K562 (cell line): ENCODE measurements around the gene ANKRD30A. TPM values are rescaled to one million over a fixed set of nuclear protein-coding genes. Genes with fewer than 3 reads are reported as not detected.
"Not testable (repeated sequence)": the region's sequence is repeated elsewhere in the genome, so short reads cannot be mapped to it uniquely, and the experiment has no call there.

Experiments used
- ATAC-seq: fragments of 200-7000 bp; cut with Tn5 transposase; 3 replicates; pipeline ENCODE4 v1.9.1; 2020; ENCODE audit warnings: moderate library complexity
- Bru-seq: library from RNA; stranded (reverse); fragments of 400-500 nt; gene quantifications from one replicate; lab custom pipeline; 2021; lab: Mats Ljungman, UMichigan
- BruChase-seq, 2 experiments: library from RNA; stranded (reverse); fragments of 400-500 nt; gene quantifications; one replicate each; lab custom pipeline; 2021; lab: Mats Ljungman, UMichigan
- BruUV-seq: library from RNA; stranded (reverse); fragments of 400-500 nt; replicated peaks from 2 replicates; lab custom pipeline; 2021; lab: Mats Ljungman, UMichigan
- CTCF ChIA-PET: fragments of 300-600 bp; formaldehyde crosslinking; extraction: SDS; loops from one replicate; lab custom pipeline; 2021; ENCODE audit warnings: low intra/inter-chr PET ratio; lab: Yijun Ruan, JAX
- POLR2A ChIA-PET: fragments of 300-600, 350-650 bp; sonication (Branson Sonifier 250); formaldehyde crosslinking; extraction: SDS; loops from one replicate; lab custom pipeline; 2021; ENCODE audit warnings: antibody characterized with exemption, inconsistent platforms; lab: Yijun Ruan, JAX
- DNase-seq, 4 experiments: peaks; one replicate each; pipeline versions ENCODE4 v3.0.0 to v3.0.0-alpha.2; 2011 to 2018; ENCODE audit warnings: low spot score in 3 of 4, mixed read lengths in 3 of 4; ENCODE audit errors: extremely low read depth in 1 of 4
- FAIRE-seq: peaks from 2 replicates; lab custom pipeline; 2011; peaks lifted over from hg19 to GRCh38; lab: Jason Lieb, UNC
- H2AFZ ChIP-seq: 2 replicates; pipeline ENCODE4 v1.6.0; 2011; ENCODE audit warnings: low read depth, low read length, control low read depth, inconsistent platforms
- H3K27ac ChIP-seq: fragments of 200-600 bp; 3 replicates; pipeline ENCODE4 v1.8.0; 2011; ENCODE audit warnings: low read depth, mild to moderate bottlenecking, control low read depth, inconsistent platforms, low read length, moderate library complexity, mixed read lengths; ENCODE audit errors: extremely low read depth
- H3K27me3 ChIP-seq, 2 experiments: fragments of 300-600 bp in 1 of 2; 2 replicates in 1 of 2; 3 replicates in 1 of 2; pipeline versions ENCODE4 v1.6.0 to v1.8.0; 2011; ENCODE audit warnings: inconsistent platforms in 2 of 2, low read length in 2 of 2, mild to moderate bottlenecking in 1 of 2, mixed read lengths in 1 of 2, moderate library complexity in 1 of 2; ENCODE audit not compliant: control insufficient read depth in 2 of 2, insufficient read depth in 2 of 2
- H3K36me3 ChIP-seq: fragments of 300-600 bp; 3 replicates; pipeline ENCODE4 v1.8.0; 2011; ENCODE audit warnings: mild to moderate bottlenecking, low read length, inconsistent platforms; ENCODE audit not compliant: control insufficient read depth, insufficient read depth
- H3K4me1 ChIP-seq, 2 experiments: fragments of 200-600 bp in 1 of 2; replicated peaks in 1 of 2; 2 replicates in 1 of 2; 3 replicates in 1 of 2; pipeline versions ENCODE4 v1.5.1 to v1.8.0; 2011; ENCODE audit warnings: inconsistent platforms in 2 of 2, low read length in 2 of 2, mild to moderate bottlenecking in 1 of 2, mixed read lengths in 1 of 2, moderate library complexity in 1 of 2; ENCODE audit not compliant: control insufficient read depth in 2 of 2, insufficient read depth in 2 of 2
- H3K4me2 ChIP-seq: 2 replicates; pipeline ENCODE4 v1.6.1; 2011; ENCODE audit warnings: low read length, control low read depth, inconsistent platforms, mixed read lengths; ENCODE audit not compliant: insufficient read depth
- H3K4me3 ChIP-seq: fragments of 200-600 bp; sonication (generic), shearing (Covaris generic); 2 replicates; pipeline ENCODE4 v1.5.1; 2016; ENCODE audit warnings: control low read depth, inconsistent platforms
- H3K79me2 ChIP-seq: fragments of 200-600 bp; 3 replicates; pipeline ENCODE4 v1.8.0; 2011; ENCODE audit warnings: low read length, inconsistent platforms; ENCODE audit not compliant: control insufficient read depth, insufficient read depth
- H3K9ac ChIP-seq, 2 experiments: 2 replicates each; pipeline versions ENCODE4 v1.6.0 to v1.6.1; 2011; ENCODE audit warnings: low read depth in 2 of 2, low read length in 2 of 2, control low read depth in 1 of 2, inconsistent platforms in 1 of 2, mild to moderate bottlenecking in 1 of 2, mixed read lengths in 1 of 2; ENCODE audit not compliant: insufficient read depth in 1 of 2
- H3K9me1 ChIP-seq: one replicate; pipeline ENCODE4 v1.6.0; 2011; ENCODE audit warnings: inconsistent platforms, mild to moderate bottlenecking, low read length, moderate library complexity; ENCODE audit not compliant: control insufficient read depth, insufficient read depth
- H3K9me3 ChIP-seq: replicated peaks from 2 replicates; pipeline ENCODE4 v1.5.1; 2011; ENCODE audit warnings: low read depth, low read length, inconsistent platforms; ENCODE audit not compliant: control insufficient read depth, insufficient read depth
- H4K20me1 ChIP-seq: replicated peaks from 2 replicates; pipeline ENCODE4 v1.6.1; 2011; ENCODE audit warnings: low read length, inconsistent platforms, mixed read lengths; ENCODE audit not compliant: control insufficient read depth, insufficient read depth
- MEF2D ChIP-seq: conservative IDR thresholded peaks from 2 replicates; pipeline ENCODE4 v1.6.1; 2016; ENCODE audit warnings: low read depth, missing genetic modification characterization, missing compliant biosample characterization
- NRF1 ChIP-seq, 2 experiments: fragments of 450-650 bp; IDR thresholded peaks in 1 of 2; conservative IDR thresholded peaks in 1 of 2; 2 replicates each; pipeline ENCODE4 v1.6.1; 2014; ENCODE audit warnings: mild to moderate bottlenecking in 2 of 2
- WGBS: fragments of 100-300 bp; shearing (Covaris generic); methylation state at CpG from one replicate; pipeline ENCODE4 v1.1.6; 2016; ENCODE audit warnings: low coverage, mixed read lengths; ENCODE audit not compliant: insufficient coverage; ENCODE audit errors: missing lambda C conversion rate; 5-methylcytosine and 5-hydroxymethylcytosine counted together
- in situ Hi-C: fragments of 300-500 bp; cut with MboI; formaldehyde crosslinking; loops from 4 replicates; pipeline ENCODE4 v1.15.0; 2018; ENCODE audit warnings: inconsistent platforms, mixed read lengths
- intact Hi-C: fragments of 100-400 bp; cut with micrococcal nuclease; formaldehyde crosslinking; loops from 2 replicates; pipeline ENCODE4 v1.14.2; 2022
- long read RNA-seq, 3 experiments: library from polyadenylated mRNA in 2 of 3; library from RNA in 1 of 3; unstranded in 2 of 3; stranded (forward) in 1 of 3; transcript quantifications; one replicate each; pipeline ENCODE4 v2.0.0, GENCODE V29; 2019 to 2022
- polyA minus RNA-seq, 3 experiments: library from RNA; depleted of rRNA, polyadenylated mRNA; stranded (reverse); fragments of >200 nt; gene quantifications; 2 replicates each; pipeline ENCODE4 v1.2.3, GENCODE V29; 2011
- polyA plus RNA-seq, 8 experiments: library from polyadenylated mRNA; depleted of rRNA in 4 of 8; stranded (reverse) in 5 of 8; unstranded in 3 of 8; fragments of >200 nt; fragmentation: Nextera tagmentation in 2 of 8; fragmentation: Illumina TruSeq in 1 of 8; extraction: Ambion mirVana in 2 of 8; extraction: Trizol in 1 of 8; gene quantifications; 2 replicates each; pipeline versions ENCODE4 v1.2.1 to v1.2.3, GENCODE V29; 2011 to 2014; ENCODE audit warnings: inconsistent platforms in 1 of 8, missing spikeins in 1 of 8
- total RNA-seq, 7 experiments: library from RNA; depleted of rRNA in 6 of 7; stranded (reverse); fragments of >200 nt in 6 of 7; fragmentation: Illumina TruSeq in 2 of 7; extraction: Trizol in 2 of 7; gene quantifications; 2 replicates each; pipeline versions ENCODE4 v1.2.1 to v1.2.3, GENCODE V29; 2011 to 2021; ENCODE audit warnings: low replicate concordance in 1 of 7

ANKRD30A gene, protein sequence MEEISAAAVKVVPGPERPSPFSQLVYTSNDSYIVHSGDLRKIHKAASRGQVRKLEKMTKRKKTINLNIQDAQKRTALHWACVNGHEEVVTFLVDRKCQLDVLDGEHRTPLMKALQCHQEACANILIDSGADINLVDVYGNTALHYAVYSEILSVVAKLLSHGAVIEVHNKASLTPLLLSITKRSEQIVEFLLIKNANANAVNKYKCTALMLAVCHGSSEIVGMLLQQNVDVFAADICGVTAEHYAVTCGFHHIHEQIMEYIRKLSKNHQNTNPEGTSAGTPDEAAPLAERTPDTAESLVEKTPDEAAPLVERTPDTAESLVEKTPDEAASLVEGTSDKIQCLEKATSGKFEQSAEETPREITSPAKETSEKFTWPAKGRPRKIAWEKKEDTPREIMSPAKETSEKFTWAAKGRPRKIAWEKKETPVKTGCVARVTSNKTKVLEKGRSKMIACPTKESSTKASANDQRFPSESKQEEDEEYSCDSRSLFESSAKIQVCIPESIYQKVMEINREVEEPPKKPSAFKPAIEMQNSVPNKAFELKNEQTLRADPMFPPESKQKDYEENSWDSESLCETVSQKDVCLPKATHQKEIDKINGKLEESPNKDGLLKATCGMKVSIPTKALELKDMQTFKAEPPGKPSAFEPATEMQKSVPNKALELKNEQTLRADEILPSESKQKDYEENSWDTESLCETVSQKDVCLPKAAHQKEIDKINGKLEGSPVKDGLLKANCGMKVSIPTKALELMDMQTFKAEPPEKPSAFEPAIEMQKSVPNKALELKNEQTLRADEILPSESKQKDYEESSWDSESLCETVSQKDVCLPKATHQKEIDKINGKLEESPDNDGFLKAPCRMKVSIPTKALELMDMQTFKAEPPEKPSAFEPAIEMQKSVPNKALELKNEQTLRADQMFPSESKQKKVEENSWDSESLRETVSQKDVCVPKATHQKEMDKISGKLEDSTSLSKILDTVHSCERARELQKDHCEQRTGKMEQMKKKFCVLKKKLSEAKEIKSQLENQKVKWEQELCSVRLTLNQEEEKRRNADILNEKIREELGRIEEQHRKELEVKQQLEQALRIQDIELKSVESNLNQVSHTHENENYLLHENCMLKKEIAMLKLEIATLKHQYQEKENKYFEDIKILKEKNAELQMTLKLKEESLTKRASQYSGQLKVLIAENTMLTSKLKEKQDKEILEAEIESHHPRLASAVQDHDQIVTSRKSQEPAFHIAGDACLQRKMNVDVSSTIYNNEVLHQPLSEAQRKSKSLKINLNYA (N-terminal part only)
- total RNA-seq (2011; cell fraction: chromatin; rRNA removed; ENCODE audit: low replicate concordance) = 0.09 TPM in 1 of 2 replicates, not detected in the other
- total RNA-seq (2011; cell fraction: nucleolus; rRNA removed) = not detected in 2 replicates
- not detected in 2 replicates for total RNA-seq (2011; cell fraction: nucleoplasm; rRNA removed)
- total RNA-seq (2014; rRNA removed) = 0.09 TPM in 1 of 2 replicates, not detected in the other
- not detected in 2 replicates for total RNA-seq (2014; rRNA removed; fragmentation: Illumina TruSeq; extraction: Trizol)
- 0.04 TPM in 2 replicates for total RNA-seq (2015; rRNA removed; fragmentation: Illumina TruSeq; extraction: Trizol)
- total RNA-seq (2021) = not detected in 2 replicates
- 0.07 TPM in 1 of 2 replicates, not detected in the other for polyA plus RNA-seq (2011; rRNA removed)
- not detected in 2 replicates for polyA plus RNA-seq (2011; cell fraction: cytosol; rRNA removed)
- 0.06 TPM in 1 of 2 replicates, not detected in the other for polyA plus RNA-seq (2011; cell fraction: nucleus; rRNA removed)
- not detected in 2 replicates for polyA plus RNA-seq (2012)
- polyA plus RNA-seq (2014; fragmentation: Illumina TruSeq; extraction: Trizol) = not detected in 2 replicates
- not detected for polyA plus RNA-seq (2014; fragmentation: Nextera tagmentation; extraction: Ambion mirVana)
- not detected in 2 replicates for polyA plus RNA-seq (2014; rRNA removed)
- 0.11 TPM in 1 of 2 replicates, not detected in the other for polyA minus RNA-seq (2011; rRNA and poly(A)+ RNA removed)
- not detected in 2 replicates for polyA minus RNA-seq (2011; cell fraction: cytosol; rRNA and poly(A)+ RNA removed)
- 0.27 TPM in 1 of 2 replicates, not detected in the other for polyA minus RNA-seq (2011; cell fraction: nucleus; rRNA and poly(A)+ RNA removed)
- percentile 5 among the genes with signal in this experiment for Bru-seq, nascent RNA
- BruChase-seq, experiment 1, labeled RNA remaining after a 2-hour chase = percentile 7 among the genes with signal in this experiment
- percentile 5 among the genes with signal in this experiment for BruChase-seq, experiment 2, labeled RNA remaining after a 6-hour chase
- long read RNA-seq, experiment 1 = 0 reads
- long read RNA-seq, experiment 2 = 0 reads
- long read RNA-seq, experiment 3 = 0 reads

GRCh38 chr10:37125191-37125732, at the start of gene ANKRD30A:
ANKRD30A (plus strand) TSS chr10:37125598; CDS start chr10:37125788, 190 bp downstream.
- in situ Hi-C loops = no loop called here
- Histone ChIP-seq H3K4me1 (no peaks in the 10 kb centered on the region; a peak in 1 of 5 replicates), H3K9me1 (no peaks in the 10 kb centered on the region), H3K4me3 (no peak within 1 kb of the TSS), H3K27ac (no peak within 1 kb of the TSS), H3K4me2 (no peak within 1 kb of the TSS), H3K9ac (no peak within 1 kb of the TSS), H3K27me3 (no peaks in the 10 kb centered on the region), H3K36me3 (no peaks in the 10 kb centered on the region), H2AFZ (no peak within 1 kb of the TSS), H4K20me1 (no peaks in the 10 kb centered on the region), H3K79me2 (no peaks in the 10 kb centered on the region), H3K9me3 (no peaks in the 10 kb centered on the region)
- ATAC-seq (no peak), FAIRE-seq (no peak), DNase-seq (no peak)
- intact Hi-C loops = no loop called here
- TF ChIP-seq MEF2D (tag) (no peak), NRF1 (conservative IDR thresholded peaks at IDR 0.05 in 1 of 2, IDR thresholded peaks at IDR 0.05 in 1 of 2) (peak; percentile 18 to 41; a peak in 2 of 4 replicates)
- 49% methylated on average over 15 of the region's 39 CpGs for WGBS
- no TSS peak for BruUV-seq
- ChIA-PET CTCF (no interaction called here), POLR2A (no interaction called here)

DNA sequence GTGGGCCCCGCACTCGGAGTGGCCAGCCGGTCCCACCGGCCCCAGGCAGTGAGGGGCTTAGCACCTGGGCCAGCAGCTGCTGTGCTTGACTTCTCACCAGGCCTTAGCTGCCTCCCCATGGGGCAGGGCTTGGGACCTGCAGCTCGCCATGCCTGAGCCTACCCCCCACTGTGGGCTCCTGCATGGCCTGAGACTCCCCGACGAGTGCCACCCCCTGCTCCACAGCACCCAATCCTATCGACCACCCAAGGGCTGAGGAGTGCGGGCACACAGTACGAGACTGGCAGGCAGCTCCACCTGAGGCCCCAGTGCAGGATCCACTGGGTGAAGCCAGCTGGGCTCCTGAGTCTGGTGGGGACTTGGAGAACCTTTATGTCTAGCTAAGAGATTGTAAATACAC, 49.3 kb upstream of the ANKRD30A start:
- H3K4me1 ChIP-seq, in situ Hi-C loops: not testable (repeated sequence)

More for the DNA sequence above, 49.3 kb upstream of the ANKRD30A start:
- H3K9ac ChIP-seq, H3K79me2 ChIP-seq, POLR2A ChIA-PET, CTCF ChIA-PET, H2AFZ ChIP-seq, H3K9me3 ChIP-seq, H3K27me3 ChIP-seq, DNase-seq, H3K4me2 ChIP-seq, FAIRE-seq, H3K27ac ChIP-seq, H3K4me3 ChIP-seq, BruUV-seq, H3K36me3 ChIP-seq, intact Hi-C loops, H3K9me1 ChIP-seq, H4K20me1 ChIP-seq, ATAC-seq: not testable (repeated sequence)
- 0% methylated on average over 7 of the region's 10 CpGs for WGBS
